K562 (cell line): ENCODE results near the gene CPNE2. TPM values are rescaled to one million over a fixed set of nuclear protein-coding genes. Genes with fewer than 3 reads are reported as not detected.

ENCODE experiments used
- ATAC-seq: fragments of 200-7000 bp; cut with Tn5 transposase; 3 replicates; pipeline ENCODE4 v1.9.1; 2020; ENCODE audit warnings: moderate library complexity
- BruUV-seq: library from RNA; stranded (reverse); fragments of 400-500 nt; replicated peaks from 2 replicates; lab custom pipeline; 2021; lab: Mats Ljungman, UMichigan
- CTCF ChIA-PET: fragments of 300-600 bp; formaldehyde crosslinking; extraction: SDS; loops from one replicate; lab custom pipeline; 2021; ENCODE audit warnings: low intra/inter-chr PET ratio; lab: Yijun Ruan, JAX
- POLR2A ChIA-PET: fragments of 300-600, 350-650 bp; sonication (Branson Sonifier 250); formaldehyde crosslinking; extraction: SDS; loops from one replicate; lab custom pipeline; 2021; ENCODE audit warnings: antibody characterized with exemption, inconsistent platforms; lab: Yijun Ruan, JAX
- DNase-seq, 4 experiments: peaks; one replicate each; pipeline versions ENCODE4 v3.0.0 to v3.0.0-alpha.2; 2011 to 2018; ENCODE audit warnings: low spot score in 3 of 4, mixed read lengths in 3 of 4; ENCODE audit errors: extremely low read depth in 1 of 4
- FAIRE-seq: peaks from 2 replicates; lab custom pipeline; 2011; peaks lifted over from hg19 to GRCh38; lab: Jason Lieb, UNC
- H2AFZ ChIP-seq: 2 replicates; pipeline ENCODE4 v1.6.0; 2011; ENCODE audit warnings: low read depth, low read length, control low read depth, inconsistent platforms
- H3K27ac ChIP-seq: fragments of 200-600 bp; 3 replicates; pipeline ENCODE4 v1.8.0; 2011; ENCODE audit warnings: low read depth, mild to moderate bottlenecking, control low read depth, inconsistent platforms, low read length, moderate library complexity, mixed read lengths; ENCODE audit errors: extremely low read depth
- H3K27me3 ChIP-seq, 2 experiments: fragments of 300-600 bp in 1 of 2; 2 replicates in 1 of 2; 3 replicates in 1 of 2; pipeline versions ENCODE4 v1.6.0 to v1.8.0; 2011; ENCODE audit warnings: inconsistent platforms in 2 of 2, low read length in 2 of 2, mild to moderate bottlenecking in 1 of 2, mixed read lengths in 1 of 2, moderate library complexity in 1 of 2; ENCODE audit not compliant: control insufficient read depth in 2 of 2, insufficient read depth in 2 of 2
- H3K36me3 ChIP-seq: fragments of 300-600 bp; 3 replicates; pipeline ENCODE4 v1.8.0; 2011; ENCODE audit warnings: mild to moderate bottlenecking, low read length, inconsistent platforms; ENCODE audit not compliant: control insufficient read depth, insufficient read depth
- H3K4me1 ChIP-seq, 2 experiments: fragments of 200-600 bp in 1 of 2; replicated peaks in 1 of 2; 2 replicates in 1 of 2; 3 replicates in 1 of 2; pipeline versions ENCODE4 v1.5.1 to v1.8.0; 2011; ENCODE audit warnings: inconsistent platforms in 2 of 2, low read length in 2 of 2, mild to moderate bottlenecking in 1 of 2, mixed read lengths in 1 of 2, moderate library complexity in 1 of 2; ENCODE audit not compliant: control insufficient read depth in 2 of 2, insufficient read depth in 2 of 2
- H3K4me2 ChIP-seq: 2 replicates; pipeline ENCODE4 v1.6.1; 2011; ENCODE audit warnings: low read length, control low read depth, inconsistent platforms, mixed read lengths; ENCODE audit not compliant: insufficient read depth
- H3K4me3 ChIP-seq: fragments of 200-600 bp; sonication (generic), shearing (Covaris generic); 2 replicates; pipeline ENCODE4 v1.5.1; 2016; ENCODE audit warnings: control low read depth, inconsistent platforms
- H3K79me2 ChIP-seq: fragments of 200-600 bp; 3 replicates; pipeline ENCODE4 v1.8.0; 2011; ENCODE audit warnings: low read length, inconsistent platforms; ENCODE audit not compliant: control insufficient read depth, insufficient read depth
- H3K9ac ChIP-seq, 2 experiments: 2 replicates each; pipeline versions ENCODE4 v1.6.0 to v1.6.1; 2011; ENCODE audit warnings: low read depth in 2 of 2, low read length in 2 of 2, control low read depth in 1 of 2, inconsistent platforms in 1 of 2, mild to moderate bottlenecking in 1 of 2, mixed read lengths in 1 of 2; ENCODE audit not compliant: insufficient read depth in 1 of 2
- H3K9me1 ChIP-seq: one replicate; pipeline ENCODE4 v1.6.0; 2011; ENCODE audit warnings: inconsistent platforms, mild to moderate bottlenecking, low read length, moderate library complexity; ENCODE audit not compliant: control insufficient read depth, insufficient read depth
- H3K9me3 ChIP-seq: replicated peaks from 2 replicates; pipeline ENCODE4 v1.5.1; 2011; ENCODE audit warnings: low read depth, low read length, inconsistent platforms; ENCODE audit not compliant: control insufficient read depth, insufficient read depth
- H4K20me1 ChIP-seq: replicated peaks from 2 replicates; pipeline ENCODE4 v1.6.1; 2011; ENCODE audit warnings: low read length, inconsistent platforms, mixed read lengths; ENCODE audit not compliant: control insufficient read depth, insufficient read depth
- BHLHE40 ChIP-seq: IDR thresholded peaks from 2 replicates; pipeline ENCODE4 v1.6.1; 2011; ENCODE audit warnings: low read length, improper control_type of control experiment
- CBFA2T2 ChIP-seq: fragments of 450-650 bp; conservative IDR thresholded peaks from 2 replicates; pipeline ENCODE4 v1.6.1; 2017; ENCODE audit warnings: mild to moderate bottlenecking
- CXXC5 ChIP-seq: fragments of 250-450 bp; sonication (Bioruptor Pico); IDR thresholded peaks from 2 replicates; pipeline ENCODE4 v1.8.0; 2022; ENCODE audit warnings: inconsistent platforms, mild to moderate bottlenecking, moderate library complexity
- EP300 ChIP-seq: IDR thresholded peaks from 2 replicates; pipeline ENCODE4 v1.6.1; 2012; ENCODE audit warnings: low read length, improper control_type of control experiment
- KLF13 ChIP-seq: fragments of 450-650 bp; IDR thresholded peaks from 2 replicates; pipeline ENCODE4 v1.6.1; 2016; ENCODE audit warnings: missing genetic modification characterization, low read depth, mild to moderate bottlenecking, missing compliant biosample characterization, moderate library complexity, borderline replicate concordance
- TAL1 ChIP-seq: fragments of 450-650 bp; IDR thresholded peaks from 2 replicates; pipeline ENCODE4 v1.6.1; 2016; ENCODE audit warnings: mild to moderate bottlenecking
- TEAD4 ChIP-seq, 2 experiments: sonication (generic) in 1 of 2; formaldehyde crosslinking in 1 of 2; IDR thresholded peaks; 2 replicates each; pipeline versions ENCODE4 v1.6.1 to v1.8.0; 2012 to 2022; ENCODE audit warnings: borderline replicate concordance in 1 of 2, inconsistent platforms in 1 of 2, low read length in 1 of 2, mild to moderate bottlenecking in 1 of 2, missing genetic modification reagents in 1 of 2
- WGBS: fragments of 100-300 bp; shearing (Covaris generic); methylation state at CpG from one replicate; pipeline ENCODE4 v1.1.6; 2016; ENCODE audit warnings: low coverage, mixed read lengths; ENCODE audit not compliant: insufficient coverage; ENCODE audit errors: missing lambda C conversion rate; 5-methylcytosine and 5-hydroxymethylcytosine counted together
- in situ Hi-C: fragments of 300-500 bp; cut with MboI; formaldehyde crosslinking; loops from 4 replicates; pipeline ENCODE4 v1.15.0; 2018; ENCODE audit warnings: inconsistent platforms, mixed read lengths
- intact Hi-C: fragments of 100-400 bp; cut with micrococcal nuclease; formaldehyde crosslinking; loops from 2 replicates; pipeline ENCODE4 v1.14.2; 2022
- polyA plus RNA-seq, 8 experiments: library from polyadenylated mRNA; depleted of rRNA in 4 of 8; stranded (reverse) in 5 of 8; unstranded in 3 of 8; fragments of >200 nt; fragmentation: Nextera tagmentation in 2 of 8; fragmentation: Illumina TruSeq in 1 of 8; extraction: Ambion mirVana in 2 of 8; extraction: Trizol in 1 of 8; gene quantifications; 2 replicates each; pipeline versions ENCODE4 v1.2.1 to v1.2.3, GENCODE V29; 2011 to 2014; ENCODE audit warnings: inconsistent platforms in 1 of 8, missing spikeins in 1 of 8
- total RNA-seq, 7 experiments: library from RNA; depleted of rRNA in 6 of 7; stranded (reverse); fragments of >200 nt in 6 of 7; fragmentation: Illumina TruSeq in 2 of 7; extraction: Trizol in 2 of 7; gene quantifications; 2 replicates each; pipeline versions ENCODE4 v1.2.1 to v1.2.3, GENCODE V29; 2011 to 2021; ENCODE audit warnings: low replicate concordance in 1 of 7
- TF ChIP-seq, protein P1 (sequence below): fragments of 450-650 bp; IDR thresholded peaks from 2 replicates; pipeline ENCODE4 v1.7.0; 2016; ENCODE audit warnings: borderline replicate concordance

Gene CPNE2
- total and polyA plus RNA-seq, 9 of the 15 experiments (the other 6 are each of a cell fraction or from before 2014, with no cell fraction given), result 3.0 to 13.9 (median 8.6) TPM

DNA sequence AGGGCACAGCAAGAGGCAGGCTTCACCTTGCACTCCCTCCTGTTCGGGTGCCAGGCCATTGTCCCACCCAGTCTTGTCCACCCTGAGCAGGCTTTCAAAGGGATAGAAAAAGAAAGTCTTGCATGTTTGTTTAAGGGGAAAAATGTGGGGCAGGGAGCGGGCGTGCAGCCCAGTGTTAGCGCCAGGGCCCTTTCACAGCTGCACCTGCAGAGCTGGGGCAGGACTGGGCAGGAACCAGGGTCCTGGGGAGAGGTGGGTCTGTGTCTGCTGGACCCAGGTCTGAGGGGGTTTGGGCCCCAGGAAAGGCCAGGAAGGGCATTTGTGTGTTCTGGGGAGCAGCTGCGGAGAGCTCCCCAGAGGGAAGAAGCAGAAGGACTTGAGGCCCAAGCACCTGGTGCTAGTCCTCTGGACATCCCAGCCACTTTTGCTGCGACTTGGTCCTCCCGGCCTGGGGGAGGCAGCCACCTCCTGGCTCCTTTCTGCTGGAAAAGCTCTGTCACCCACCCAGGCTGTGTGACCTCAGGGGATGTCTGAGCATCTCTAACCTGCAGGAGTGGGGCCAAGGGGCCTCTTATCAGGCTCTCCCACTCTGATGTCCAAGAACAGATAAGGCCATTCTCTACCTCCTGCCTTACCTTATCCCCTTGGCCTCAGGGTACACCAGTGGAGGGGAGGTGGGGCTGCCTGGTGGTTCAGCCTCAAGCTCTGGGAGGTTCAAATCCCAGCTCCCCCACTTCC is 48.7 kb downstream of the CPNE2 start (continued):
- TF ChIP-seq, protein P1, sequence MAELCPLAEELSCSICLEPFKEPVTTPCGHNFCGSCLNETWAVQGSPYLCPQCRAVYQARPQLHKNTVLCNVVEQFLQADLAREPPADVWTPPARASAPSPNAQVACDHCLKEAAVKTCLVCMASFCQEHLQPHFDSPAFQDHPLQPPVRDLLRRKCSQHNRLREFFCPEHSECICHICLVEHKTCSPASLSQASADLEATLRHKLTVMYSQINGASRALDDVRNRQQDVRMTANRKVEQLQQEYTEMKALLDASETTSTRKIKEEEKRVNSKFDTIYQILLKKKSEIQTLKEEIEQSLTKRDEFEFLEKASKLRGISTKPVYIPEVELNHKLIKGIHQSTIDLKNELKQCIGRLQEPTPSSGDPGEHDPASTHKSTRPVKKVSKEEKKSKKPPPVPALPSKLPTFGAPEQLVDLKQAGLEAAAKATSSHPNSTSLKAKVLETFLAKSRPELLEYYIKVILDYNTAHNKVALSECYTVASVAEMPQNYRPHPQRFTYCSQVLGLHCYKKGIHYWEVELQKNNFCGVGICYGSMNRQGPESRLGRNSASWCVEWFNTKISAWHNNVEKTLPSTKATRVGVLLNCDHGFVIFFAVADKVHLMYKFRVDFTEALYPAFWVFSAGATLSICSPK, result no peak
- TF ChIP-seq EP300 (peak; percentile 40; the same call in 1 of the 2 replicates), TAL1 (peak; percentile 60), CBFA2T2 (peak; percentile 60), TEAD4 (IDR thresholded peaks at IDR 0.05; ENCODE audit: low read length) (peak; percentile 59), TEAD4 (CRISPR knock-in tag; IDR thresholded peaks at IDR 0.05; ENCODE audit: borderline replicate concordance) (no peak)

DNA sequence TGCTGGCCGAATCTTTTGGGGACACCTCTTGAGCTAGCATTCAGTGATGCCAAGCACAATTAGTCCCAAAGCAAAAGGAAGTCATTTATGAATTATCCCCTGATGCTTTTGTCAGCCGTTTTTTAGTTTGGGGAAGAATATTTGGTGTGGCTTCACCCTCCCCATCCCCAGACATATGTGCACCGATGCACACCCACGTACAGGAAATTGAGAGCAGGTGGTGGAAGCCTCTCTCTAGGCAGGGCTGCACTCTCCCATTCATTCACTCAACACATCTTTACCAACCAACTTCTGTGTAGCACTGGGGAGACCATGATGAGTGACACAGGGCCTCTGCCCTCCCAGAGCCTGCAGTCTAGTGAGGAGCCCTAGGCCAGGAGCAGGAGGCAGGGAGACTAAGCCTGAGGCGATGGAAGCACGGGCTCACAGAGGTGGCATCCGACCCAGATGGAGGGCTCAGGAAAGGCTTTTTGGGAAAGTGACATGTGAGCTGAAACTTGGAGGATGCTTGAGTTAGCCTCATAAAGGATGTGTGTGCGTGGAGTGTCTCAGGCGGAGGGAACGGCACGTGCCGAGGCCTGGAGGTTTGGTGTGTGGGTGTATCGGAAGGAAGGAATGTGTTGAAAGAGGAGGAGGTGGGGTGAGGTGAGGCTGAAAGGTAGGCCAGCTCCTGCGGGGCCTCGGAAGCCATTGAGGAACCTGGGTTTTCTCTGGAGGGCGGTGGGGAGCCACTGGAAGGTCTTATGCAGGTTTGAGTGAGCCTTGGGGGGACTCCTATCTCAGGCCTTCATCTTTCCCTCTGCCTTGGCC is 49.6 kb downstream of the CPNE2 start:
- no peaks in the 10 kb centered on the region for H3K36me3 ChIP-seq
- FAIRE-seq, result no peak
- CTCF ChIA-PET, result no interaction called here
- BruUV-seq, result no TSS peak
- no peaks in the 10 kb centered on the region for H3K9me1 ChIP-seq
- H4K20me1 ChIP-seq, result 0 out of 2 replicates have a peak, but pooled peaks cover 2% of the 10 kb centered on the region
- no peak for DNase-seq
- H3K9me3 ChIP-seq, result no peaks in the 10 kb centered on the region
- intact Hi-C loops (no loop called here), in situ Hi-C loops (no loop called here)
- H3K4me3 ChIP-seq, result no peak overlapping the region
- 0 out of 2 replicates have a peak overlapping the region, but pooled peaks have one; percentile 21 for H2AFZ ChIP-seq
- no peaks in the 10 kb centered on the region for H3K79me2 ChIP-seq
- TF ChIP-seq BHLHE40 (peak; percentile 32; the same call in 1 of the 2 replicates), KLF13 (tag) (no peak), CXXC5 (0 out of 2 replicates have a peak, but pooled peaks have one; percentile 1)
- H3K27ac ChIP-seq, result no peak overlapping the region
- ATAC-seq, result no peak
- POLR2A ChIA-PET, result interaction anchor here (1.0 to 5.7 kb wide), 3 partner anchors 9 to 120 kb away, joined by 3 to 27 read pairs (median 4); no protein-coding TSS in a partner anchor
- peaks cover 25 to 39% of the 10 kb centered on the region in 2 experiments for H3K4me1 ChIP-seq
- H3K4me2 ChIP-seq, result no peak overlapping the region
- H3K9ac ChIP-seq, result peak overlapping the region in 1 of 2 experiments; percentile 10; a peak in 1 of 4 replicates
- WGBS, result 61% methylated on average over 14 of the region's 16 CpGs
- no peaks in the 10 kb centered on the region for H3K27me3 ChIP-seq
